Hepatocyte (in vitro differentiated cells): Measurements from ENCODE around the gene MYL5.

Source experiments
- CTCF ChIP-seq: fragments of 200-600 bp; sonication (generic); IDR thresholded peaks from 2 replicates; pipeline ENCODE4 v1.5.1; 2016; ENCODE audit warnings: antibody characterized with exemption, mild to moderate bottlenecking; ENCODE audit not compliant: poor library complexity
- EZH2phosphoT487 ChIP-seq: fragments of 200-600 bp; sonication (generic); IDR thresholded peaks from one replicate; pipeline ENCODE4 v1.6.1; 2018; ENCODE audit warnings: antibody characterized with exemption, mild to moderate bottlenecking, low read depth, moderate library complexity; ENCODE audit not compliant: unreplicated experiment, severe bottlenecking

DNA sequence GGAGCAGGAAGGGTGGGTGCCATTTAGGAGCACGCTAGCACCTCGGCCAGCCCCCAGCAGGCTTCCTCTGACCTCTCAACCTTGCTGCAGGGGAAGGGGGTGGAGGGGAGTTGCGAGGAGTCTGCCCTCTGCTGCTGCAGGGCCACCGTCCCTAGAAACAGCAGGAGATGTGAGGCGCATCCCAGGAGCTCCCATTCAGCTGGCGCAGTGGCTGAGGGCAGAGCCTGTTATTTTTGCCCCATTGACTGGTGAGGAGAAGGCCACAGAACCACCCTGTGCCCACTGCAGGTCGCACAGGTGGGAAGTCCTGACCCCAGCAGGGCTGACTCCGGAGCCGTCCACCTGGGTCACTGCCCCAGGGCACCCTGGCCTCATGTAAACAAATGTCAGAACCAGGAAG, 40.9 kb upstream of the MYL5 start:
- no peak for TF ChIP-seq CTCF
- TF ChIP-seq EZH2phosphoT487 = no peak
